Stomach smooth muscle (tissue), 2 donors: ENCODE results near the gene ORC3.

ENCODE experiments used
- H3K27ac ChIP-seq: one replicate; pipeline ENCODE4 v1.7.0; 2013; ENCODE audit warnings: mild to moderate bottlenecking, low read length, inconsistent platforms
- H3K27me3 ChIP-seq, 2 donors: one replicate each; pipeline ENCODE4 v1.7.0; 2013; ENCODE audit warnings: low read length in 2 of 2; ENCODE audit not compliant: insufficient read depth in 2 of 2, control insufficient read depth in 1 of 2
- H3K36me3 ChIP-seq, 2 donors: one replicate each; pipeline ENCODE4 v1.7.0; 2013; ENCODE audit warnings: low read length in 2 of 2; ENCODE audit not compliant: control insufficient read depth in 2 of 2, insufficient read depth in 2 of 2
- H3K4me1 ChIP-seq: one replicate; pipeline ENCODE4 v1.7.0; 2013; ENCODE audit warnings: low read length; ENCODE audit not compliant: control insufficient read depth, insufficient read depth
- H3K4me3 ChIP-seq, 2 donors: one replicate each; pipeline ENCODE4 v1.7.0; 2013; ENCODE audit warnings: low read length in 2 of 2
- H3K9ac ChIP-seq, 2 donors: one replicate each; pipeline ENCODE4 v1.7.0; 2013; ENCODE audit warnings: low read length in 2 of 2, mild to moderate bottlenecking in 1 of 2
- H3K9me3 ChIP-seq, 2 donors: one replicate each; pipeline ENCODE4 v1.7.0; 2013; ENCODE audit warnings: low read length in 2 of 2; ENCODE audit not compliant: control insufficient read depth in 2 of 2
- donor health status: healthy.
- donor health status: Pancreatic carcinoma.

The ORC3 gene

GRCh38 chr6:87633851-87634250, 43.9 kb downstream of the ORC3 start:
- H3K4me3 ChIP-seq, result no peak overlapping the region
- H3K9me3 ChIP-seq, result no peaks in the 10 kb centered on the region
- peaks cover 8 to 14% of the 10 kb centered on the region in 2 donors for H3K36me3 ChIP-seq
- H3K4me1 ChIP-seq, result no peaks in the 10 kb centered on the region
- no peaks in the 10 kb centered on the region for H3K27me3 ChIP-seq
- no peak overlapping the region for H3K27ac ChIP-seq
- no peak overlapping the region for H3K9ac ChIP-seq

DNA sequence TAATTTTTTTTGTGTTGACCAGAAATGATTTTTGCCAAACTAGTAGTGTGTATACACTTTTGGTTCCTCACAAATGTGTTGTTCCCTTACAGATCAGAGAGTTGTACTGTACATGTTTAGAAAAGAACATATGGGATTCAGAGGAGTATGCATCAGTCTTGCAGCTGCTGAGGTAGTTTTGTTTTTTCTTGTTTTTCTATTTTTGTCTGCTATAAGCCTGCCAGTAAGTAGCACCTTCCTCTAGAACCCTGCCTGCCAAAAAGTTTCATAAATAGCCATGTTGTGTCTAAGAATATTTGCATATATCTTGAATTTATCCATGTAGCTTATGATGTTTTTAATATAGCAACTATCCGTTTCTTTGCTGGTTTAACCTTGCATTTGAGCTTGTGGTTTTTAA, 46.4 kb downstream of the ORC3 start:
- H3K27ac ChIP-seq, result no peak overlapping the region
- no peaks in the 10 kb centered on the region for H3K4me1 ChIP-seq
- H3K4me3 ChIP-seq, result no peak overlapping the region
- no peaks in the 10 kb centered on the region for H3K9me3 ChIP-seq
- H3K9ac ChIP-seq, result no peak overlapping the region
- H3K27me3 ChIP-seq, result no peaks in the 10 kb centered on the region
- peaks cover 9 to 14% of the 10 kb centered on the region in 2 donors for H3K36me3 ChIP-seq

- Histone ChIP-seq H3K9ac (no peak overlapping the region), H3K4me1 (no peaks in the 10 kb centered on the region), H3K36me3 (peaks cover 9 to 14% of the 10 kb centered on the region in 2 donors), H3K27ac (no peak overlapping the region), H3K9me3 (no peaks in the 10 kb centered on the region), H3K27me3 (no peaks in the 10 kb centered on the region), H3K4me3 (no peak overlapping the region)
Observed at GRCh38 chr6:87637106-87637505, 47.2 kb downstream of the ORC3 start.

DNA sequence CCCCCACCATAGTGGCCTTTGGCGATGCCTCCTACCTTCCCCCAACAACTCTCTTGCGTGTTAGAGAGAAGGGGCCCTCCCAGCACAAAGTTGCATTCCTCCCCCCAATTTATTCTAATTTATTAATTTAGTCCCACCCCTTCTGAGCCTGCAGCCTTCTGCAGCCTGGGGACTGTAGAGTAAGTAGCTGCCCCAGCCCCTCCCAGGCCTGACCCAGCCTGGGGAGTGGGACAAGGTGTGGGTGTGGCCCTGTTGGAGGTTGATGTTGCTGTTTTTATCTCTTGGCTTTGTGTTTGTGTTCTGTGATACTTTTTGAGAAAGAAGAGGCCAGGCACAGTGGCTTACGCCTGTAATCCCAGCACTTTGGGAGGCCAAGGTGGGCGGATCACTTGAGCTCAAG, 49.4 kb downstream of the ORC3 start:
- Histone ChIP-seq H3K27me3 (no peaks in the 10 kb centered on the region), H3K9ac (no peak overlapping the region), H3K9me3 (no peaks in the 10 kb centered on the region), H3K4me1 (no peaks in the 10 kb centered on the region), H3K27ac (no peak overlapping the region), H3K4me3 (no peak overlapping the region), H3K36me3 (peaks cover 9 to 14% of the 10 kb centered on the region in 2 donors)

- Histone ChIP-seq H3K9ac (no peak overlapping the region), H3K4me3 (no peak overlapping the region), H3K36me3 (peaks cover 5 to 8% of the 10 kb centered on the region in 2 donors), H3K4me1 (no peaks in the 10 kb centered on the region), H3K9me3 (no peaks in the 10 kb centered on the region), H3K27ac (no peak overlapping the region), H3K27me3 (no peaks in the 10 kb centered on the region)
Observed at GRCh38 chr6:87641065-87641692, 51.2 kb downstream of the ORC3 start.

GRCh38 chr6:87645080-87645479, 55.1 kb downstream of the ORC3 start:
- no peak overlapping the region for H3K9ac ChIP-seq
- H3K4me3 ChIP-seq, result no peak overlapping the region
- H3K27me3 ChIP-seq, result no peaks in the 10 kb centered on the region
- H3K4me1 ChIP-seq, result no peaks in the 10 kb centered on the region
- no peak overlapping the region for H3K27ac ChIP-seq
- no peaks in the 10 kb centered on the region for H3K36me3 ChIP-seq
- no peaks in the 10 kb centered on the region for H3K9me3 ChIP-seq

DNA sequence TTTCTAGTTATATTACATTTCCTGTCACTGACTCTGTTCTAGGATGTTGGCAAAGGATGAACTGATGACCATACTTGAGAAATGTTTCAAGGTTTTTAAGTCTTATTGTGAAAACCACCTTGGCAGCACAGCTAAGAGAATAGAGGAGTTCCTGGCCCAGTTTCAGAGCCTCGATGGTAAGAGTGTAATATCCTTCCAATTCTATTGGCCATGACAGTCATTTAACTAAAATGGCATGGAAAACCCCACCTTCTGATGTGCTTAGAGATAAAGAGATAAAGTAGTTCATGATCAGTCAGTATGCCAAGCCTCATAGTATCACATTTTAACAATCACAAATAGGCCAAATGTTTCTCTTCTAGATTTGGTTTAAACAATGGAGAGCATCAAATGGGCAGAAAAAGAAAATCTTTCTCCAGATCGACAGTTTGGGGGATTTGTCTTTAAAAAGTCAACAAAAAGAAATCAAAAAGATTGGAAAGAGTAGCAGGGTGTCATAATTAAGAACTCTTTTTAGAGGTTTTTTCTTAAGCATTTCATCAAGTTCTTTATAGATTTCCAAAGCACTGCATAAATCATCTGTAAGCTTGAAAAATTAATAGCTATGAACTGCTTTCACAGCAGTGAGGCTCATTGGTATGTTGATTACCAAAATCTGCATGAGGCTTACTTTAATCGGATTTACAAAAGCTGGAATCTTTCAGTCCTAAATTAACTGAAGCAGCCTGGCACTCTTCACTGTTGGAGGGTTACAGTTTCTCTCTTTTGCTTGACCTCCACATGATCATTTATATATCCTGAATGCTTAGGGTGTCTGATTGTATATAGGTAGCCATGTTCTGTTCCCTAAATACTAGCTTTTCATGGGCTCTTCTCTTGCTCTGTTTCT, 63.4 kb downstream of the ORC3 start:
- Histone ChIP-seq H3K9me3 (no peaks in the 10 kb centered on the region), H3K9ac (no peak overlapping the region), H3K36me3 (peaks cover 0 to 6% of the 10 kb centered on the region in 2 donors), H3K4me3 (no peak overlapping the region), H3K27ac (no peak overlapping the region), H3K4me1 (no peaks in the 10 kb centered on the region), H3K27me3 (no peaks in the 10 kb centered on the region)

DNA sequence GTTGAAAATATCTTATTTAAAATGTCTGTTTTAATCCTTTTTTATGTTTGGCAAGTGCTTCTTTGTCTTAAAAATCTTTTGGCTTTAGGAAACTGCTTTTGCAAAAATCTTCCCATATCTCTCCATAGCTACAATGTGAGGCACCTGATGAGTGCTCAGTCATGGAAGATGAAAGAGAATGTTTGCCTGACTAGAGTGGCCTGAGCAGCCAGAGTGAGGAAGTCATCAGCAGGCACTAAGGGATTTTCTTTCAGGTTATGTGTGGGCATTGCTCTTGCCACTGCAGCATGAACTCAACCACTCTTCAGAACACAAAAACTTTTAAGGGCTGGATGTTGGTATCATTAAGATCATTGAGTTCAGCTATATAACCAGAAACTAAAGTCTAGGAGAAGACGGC, 64.2 kb downstream of the ORC3 start:
- no peaks in the 10 kb centered on the region for H3K27me3 ChIP-seq
- H3K4me3 ChIP-seq, result no peak overlapping the region
- H3K27ac ChIP-seq, result no peak overlapping the region
- peaks cover 0 to 6% of the 10 kb centered on the region in 2 donors for H3K36me3 ChIP-seq
- no peaks in the 10 kb centered on the region for H3K4me1 ChIP-seq
- H3K9ac ChIP-seq, result no peak overlapping the region
- H3K9me3 ChIP-seq, result no peaks in the 10 kb centered on the region

DNA sequence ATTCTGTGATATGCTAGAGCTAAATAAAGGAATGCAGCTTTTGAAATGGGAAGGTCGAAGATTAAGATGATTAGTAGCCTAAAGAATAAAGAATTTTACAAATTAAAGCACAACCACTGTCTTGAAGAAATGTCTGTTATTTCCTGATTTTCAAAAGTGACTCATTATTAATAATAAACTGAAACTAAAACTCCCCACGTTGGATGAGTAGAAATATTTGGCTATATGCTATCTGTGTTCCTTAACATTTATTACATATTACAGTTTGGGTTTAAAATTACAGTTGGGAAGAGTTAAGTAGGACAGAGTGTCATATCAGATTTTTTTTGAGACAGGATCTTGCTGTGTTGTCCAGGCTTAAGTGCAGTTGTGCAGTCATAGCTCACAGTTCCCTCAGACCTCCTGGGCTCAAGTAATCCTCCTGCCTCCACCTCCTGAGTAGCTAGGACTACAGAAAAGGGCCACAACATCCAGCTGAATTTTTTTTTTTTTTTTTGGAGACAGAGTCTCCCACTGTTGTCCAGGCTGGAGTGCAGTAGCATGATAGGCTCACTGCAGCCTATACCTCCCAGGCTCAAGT, 65.0 kb downstream of the ORC3 start:
- H3K4me3 ChIP-seq, result no peak overlapping the region
- no peaks in the 10 kb centered on the region for H3K27me3 ChIP-seq
- H3K9me3 ChIP-seq, result no peaks in the 10 kb centered on the region
- H3K27ac ChIP-seq, result no peak overlapping the region
- no peak overlapping the region for H3K9ac ChIP-seq
- peaks cover 0 to 6% of the 10 kb centered on the region in 2 donors for H3K36me3 ChIP-seq
- H3K4me1 ChIP-seq, result peaks cover 2% of the 10 kb centered on the region

GRCh38 chr6:87655824-87656223, 65.9 kb downstream of the ORC3 start:
- peaks cover 10% of the 10 kb centered on the region for H3K4me1 ChIP-seq
- no peak overlapping the region for H3K9ac ChIP-seq
- H3K36me3 ChIP-seq, result peaks cover 0 to 6% of the 10 kb centered on the region in 2 donors
- H3K9me3 ChIP-seq, result no peaks in the 10 kb centered on the region
- no peak overlapping the region for H3K4me3 ChIP-seq
- H3K27me3 ChIP-seq, result no peaks in the 10 kb centered on the region
- no peak overlapping the region for H3K27ac ChIP-seq
